Measurements from ENCODE around the gene TBC1D22B.
A peak's percentile ranks its signal among the peaks of the same experiment; 100 is the strongest.

The TBC1D22B gene, protein sequence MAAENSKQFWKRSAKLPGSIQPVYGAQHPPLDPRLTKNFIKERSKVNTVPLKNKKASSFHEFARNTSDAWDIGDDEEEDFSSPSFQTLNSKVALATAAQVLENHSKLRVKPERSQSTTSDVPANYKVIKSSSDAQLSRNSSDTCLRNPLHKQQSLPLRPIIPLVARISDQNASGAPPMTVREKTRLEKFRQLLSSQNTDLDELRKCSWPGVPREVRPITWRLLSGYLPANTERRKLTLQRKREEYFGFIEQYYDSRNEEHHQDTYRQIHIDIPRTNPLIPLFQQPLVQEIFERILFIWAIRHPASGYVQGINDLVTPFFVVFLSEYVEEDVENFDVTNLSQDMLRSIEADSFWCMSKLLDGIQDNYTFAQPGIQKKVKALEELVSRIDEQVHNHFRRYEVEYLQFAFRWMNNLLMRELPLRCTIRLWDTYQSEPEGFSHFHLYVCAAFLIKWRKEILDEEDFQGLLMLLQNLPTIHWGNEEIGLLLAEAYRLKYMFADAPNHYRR

GRCh38 chr6:37257634-37258404 is at the start of gene TBC1D22B, which contains the start of gene TMEM217:
Gene TBC1D22B (plus strand): TSS chr6:37257772. CDS start chr6:37257918, 146 bp downstream.
Gene TMEM217 (minus strand): TSS chr6:37258144. CDS start chr6:37219030, 39,114 bp downstream.
- POLR2A ChIA-PET, result interaction anchor here (1.4 to 2.1 kb wide), 2 partner anchors 12 to 15 kb away, joined by 7 to 11 read pairs; no protein-coding TSS in a partner anchor
- DNase-seq (ENCODE audit: low read depth, low spot score), result peak; percentile 59
- peak within 1 kb of the TSS; percentile 93 for H3K4me3 ChIP-seq (ENCODE audit: low read depth, low read length)
- no peak for TF ChIP-seq CTCF (IDR thresholded peaks at IDR 0.05; ENCODE audit: insufficient read depth, low read length, missing control alignments)
- CTCF ChIA-PET, result interaction anchor here (0.7 to 1.8 kb wide), 2 partner anchors 47 to 68 kb away, joined by 3 to 7 read pairs; no protein-coding TSS in a partner anchor

GRCh38 chr6:37207903-37208456 is 49.6 kb upstream of the TBC1D22B start:
- no peak overlapping the region for H3K4me3 ChIP-seq (ENCODE audit: low read depth, low read length)
- CTCF ChIA-PET, result interaction anchor here (0.8 to 32.2 kb wide), 22 partner anchors 9 to 442 kb away, joined by 3 to 1706 read pairs (median 6); partner anchors contain the start of genes PIM1 and PPIL1
- TF ChIP-seq CTCF (IDR thresholded peaks at IDR 0.05; ENCODE audit: insufficient read depth, low read length, missing control alignments), result peak; percentile 84
- POLR2A ChIA-PET, result no interaction called here
- DNase-seq (ENCODE audit: low read depth, low spot score), result no peak

DNA sequence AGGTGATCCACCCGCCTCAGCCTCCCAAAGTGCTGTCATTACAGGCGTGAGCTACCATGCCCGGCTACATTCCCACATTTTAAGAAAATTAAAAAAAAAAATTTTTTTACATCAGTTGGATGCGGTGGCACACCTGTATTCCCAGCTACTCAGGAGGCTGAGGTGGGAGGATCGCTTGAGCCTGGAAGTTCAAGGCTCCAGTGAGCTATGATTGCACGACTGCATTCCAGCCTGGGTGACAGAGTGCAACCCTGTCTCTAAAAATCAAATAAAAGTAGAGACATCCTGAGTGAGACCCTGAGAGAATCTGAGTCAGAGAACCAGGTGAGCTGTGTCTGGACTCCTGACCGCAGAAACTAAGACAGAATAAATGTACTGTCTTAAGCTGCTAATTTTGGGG is 48.8 kb upstream of the TBC1D22B start:
- H3K4me3 ChIP-seq (ENCODE audit: low read depth, low read length), result no peak overlapping the region
- ChIA-PET CTCF (interaction anchor here (0.7 to 32.2 kb wide), 26 partner anchors 8 to 442 kb away, joined by 3 to 1706 read pairs (median 6); partner anchors contain the start of genes C6orf89, PIM1 and PPIL1), POLR2A (no interaction called here)
- no peak for TF ChIP-seq CTCF (IDR thresholded peaks at IDR 0.05; ENCODE audit: insufficient read depth, low read length, missing control alignments)
- DNase-seq (ENCODE audit: low read depth, low spot score), result no peak

DNA sequence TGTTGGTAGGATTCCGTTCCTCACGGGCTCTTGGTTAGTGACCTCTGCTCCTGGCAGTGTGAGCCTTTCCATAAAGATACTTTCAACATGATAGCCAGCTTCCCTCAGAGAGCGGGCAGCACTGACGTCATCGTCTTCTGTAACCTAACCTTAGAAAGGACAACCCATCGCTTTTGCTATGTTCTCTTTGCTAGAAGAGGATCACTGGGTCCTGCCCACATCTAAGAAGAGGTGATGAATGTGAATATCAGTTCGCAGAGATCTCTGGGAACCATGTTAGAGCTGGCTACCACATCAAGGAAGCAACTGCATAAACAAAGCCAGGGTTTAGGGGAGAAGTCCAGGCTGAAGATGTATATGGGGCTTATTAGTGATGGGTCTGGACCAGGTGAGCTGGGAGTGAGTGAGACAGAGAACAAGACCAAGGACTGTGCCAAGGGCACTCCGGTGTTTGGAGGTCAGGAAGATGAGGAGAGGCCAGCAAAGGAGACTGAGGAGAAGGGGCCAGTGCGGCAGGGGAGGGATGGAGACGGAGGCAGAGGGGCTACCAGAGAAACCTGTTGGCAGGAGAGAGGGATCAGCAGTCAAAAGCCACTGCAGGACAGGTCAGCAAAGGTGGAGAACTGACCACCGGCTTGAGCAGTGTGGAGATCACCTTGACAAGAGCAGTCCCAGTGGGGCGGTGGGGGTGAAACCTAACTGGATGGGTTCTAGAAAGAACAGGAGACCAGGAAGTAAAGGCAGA is 47.9 kb upstream of the TBC1D22B start:
- POLR2A ChIA-PET, result no interaction called here

More for the DNA sequence above, 47.9 kb upstream of the TBC1D22B start:
- CTCF ChIA-PET, result interaction anchor here (0.6 to 32.2 kb wide), 48 partner anchors 8 to 450 kb away, joined by 3 to 1706 read pairs (median 5); partner anchors contain the start of genes C6orf89, PIM1, PPIL1 and TMEM217
- no peak for TF ChIP-seq CTCF (IDR thresholded peaks at IDR 0.05; ENCODE audit: insufficient read depth, low read length, missing control alignments)
- H3K4me3 ChIP-seq (ENCODE audit: low read depth, low read length), result no peak overlapping the region
- no peak for DNase-seq (ENCODE audit: low read depth, low spot score)
